Neural cell (in vitro differentiated cells): ENCODE results near the gene RASGRP2.

Experiments
- CTCF ChIP-seq: fragments of 450-650 bp; IDR thresholded peaks from 2 replicates; pipeline ENCODE4 v1.5.1; 2014; ENCODE audit warnings: antibody characterized with exemption, mild to moderate bottlenecking, moderate library complexity; ENCODE audit not compliant: poor library complexity, severe bottlenecking
- EZH2 ChIP-seq: fragments of 200-600, 300-800 bp; shearing (Covaris generic), sonication (generic); IDR thresholded peaks from 2 replicates; pipeline ENCODE4 v1.6.1; 2014; ENCODE audit warnings: antibody characterized with exemption, low read length, borderline replicate concordance, mild to moderate bottlenecking; ENCODE audit not compliant: insufficient read depth, poor library complexity, severe bottlenecking
- MXI1 ChIP-seq: fragments of 450-650 bp; conservative IDR thresholded peaks from 2 replicates; pipeline ENCODE4 v1.6.1; 2014; ENCODE audit warnings: antibody characterized with exemption, mild to moderate bottlenecking; ENCODE audit not compliant: poor library complexity, severe bottlenecking
- POLR2AphosphoS5 ChIP-seq: IDR thresholded peaks from 2 replicates; pipeline ENCODE4 v1.6.1; 2012
- RAD21 ChIP-seq: fragments of 450-650 bp; conservative IDR thresholded peaks from 2 replicates; pipeline ENCODE4 v1.6.1; 2014; ENCODE audit warnings: antibody characterized with exemption, mild to moderate bottlenecking, moderate library complexity

GRCh38 chr11:64777449-64778222 is 33.7 kb upstream of the RASGRP2 start:
- TF ChIP-seq MXI1, result no peak
- TF ChIP-seq RAD21, result peak; percentile 44
- no peak for TF ChIP-seq CTCF
- no peak for TF ChIP-seq EZH2
- peak; percentile 18 for TF ChIP-seq POLR2AphosphoS5
